T-helper 17 cell (primary cell): ENCODE measurements around the gene MEIS2. TPM values are rescaled to one million over a fixed set of nuclear protein-coding genes. Genes with fewer than 3 reads are reported as not detected.

ENCODE experiments used
- ATAC-seq: fragments of 150-1000 bp; cut with Tn5 transposase; 2 replicates; pipeline ENCODE4 v1.10.0; 2021; ENCODE audit warnings: mild to moderate bottlenecking, moderate library complexity
- DNase-seq, 3 donors: peaks; one replicate each; pipeline versions ENCODE4 v3.0.0 to v3.0.0-alpha.2; 2020 to 2021
- H3K9me3 ChIP-seq: one replicate; pipeline ENCODE4 v1.7.0; 2013; ENCODE audit warnings: low read length, mild to moderate bottlenecking; ENCODE audit not compliant: control insufficient read depth, poor library complexity, severe bottlenecking
- H3K27ac Mint-ChIP-seq: one replicate; pipeline ENCODE4 v1.8.0; 2022; ENCODE audit warnings: mild to moderate bottlenecking, moderate library complexity, mixed read lengths
- H3K27me3 Mint-ChIP-seq: one replicate; pipeline ENCODE4 v1.8.0; 2022; ENCODE audit warnings: mixed read lengths
- H3K36me3 Mint-ChIP-seq: one replicate; pipeline ENCODE4 v1.8.0; 2022; ENCODE audit warnings: low read depth, mixed read lengths
- H3K4me1 Mint-ChIP-seq: one replicate; pipeline ENCODE4 v1.8.0; 2022; ENCODE audit warnings: mild to moderate bottlenecking, mixed read lengths
- H3K4me3 Mint-ChIP-seq: one replicate; pipeline ENCODE4 v1.8.0; 2022; ENCODE audit warnings: mild to moderate bottlenecking, moderate library complexity, mixed read lengths
- total RNA-seq, 4 donors: library from RNA in 2 of 4; stranded (reverse) in 2 of 4; gene quantifications; one replicate each; pipeline ENCODE4 v1.2.3 and lab custom pipeline; 2022 to 2026

The MEIS2 gene
- total RNA-seq, 2 donors from 2014 or later: not detected

DNA sequence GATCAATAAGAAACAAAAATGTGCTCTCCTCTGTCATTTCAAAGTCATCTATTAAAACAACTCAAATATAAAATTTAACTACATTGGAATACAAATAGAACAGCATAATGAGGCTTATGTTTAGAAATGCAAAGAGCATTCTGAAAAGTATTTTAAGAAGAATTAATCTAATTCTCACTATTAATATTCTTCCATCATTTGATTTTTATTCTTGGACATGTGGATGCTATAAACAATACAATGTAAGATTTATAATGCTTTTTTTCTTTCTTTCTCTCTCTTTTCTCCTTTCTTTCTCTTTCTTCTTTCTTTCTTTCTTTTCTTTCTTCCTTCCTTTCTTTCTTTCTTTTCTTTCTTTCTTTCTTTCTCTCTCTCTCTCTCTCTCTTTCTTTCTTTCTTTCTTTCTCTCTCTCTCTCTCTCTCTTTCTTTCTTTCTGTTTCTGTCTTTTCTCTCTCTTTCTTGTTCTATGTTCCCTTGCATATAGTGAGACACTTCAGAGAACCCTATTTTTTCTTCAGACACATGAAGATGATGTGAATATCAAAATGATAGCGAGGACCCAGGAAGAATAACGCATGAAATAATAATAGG, 32.6 kb upstream of the MEIS2 start:
- ATAC-seq (no peak), DNase-seq (no peak)
- H3K36me3 Mint-ChIP-seq: no peaks in the 10 kb centered on the region
- no peak overlapping the region for H3K4me3 Mint-ChIP-seq
- no peaks in the 10 kb centered on the region for H3K4me1 Mint-ChIP-seq
- H3K27ac Mint-ChIP-seq: no peak overlapping the region
- peaks cover 37% of the 10 kb centered on the region for H3K27me3 Mint-ChIP-seq
- H3K9me3 ChIP-seq: no peaks in the 10 kb centered on the region

DNA sequence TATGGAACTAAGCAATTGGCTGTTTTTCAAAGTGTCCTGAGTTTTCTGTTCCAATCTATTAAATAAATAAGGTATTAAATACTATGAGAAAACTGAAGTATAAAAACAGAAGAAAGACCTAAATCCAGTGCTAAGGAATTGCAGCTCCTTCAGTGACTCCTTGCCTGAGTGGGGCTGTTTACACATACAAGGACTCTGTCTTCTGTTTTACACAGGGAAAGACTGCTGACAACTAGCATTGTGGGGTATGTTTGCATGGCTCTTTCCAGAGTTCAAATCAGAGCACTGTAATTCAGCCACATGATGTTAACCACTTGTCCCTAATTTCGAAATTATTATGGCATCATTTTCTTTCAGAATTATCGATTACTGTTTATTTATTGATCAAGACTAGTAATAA, 31.3 kb upstream of the MEIS2 start:
- ATAC-seq (no peak), DNase-seq (no peak)
- H3K4me3 Mint-ChIP-seq: no peak overlapping the region
- no peaks in the 10 kb centered on the region for H3K36me3 Mint-ChIP-seq
- H3K27ac Mint-ChIP-seq: no peak overlapping the region
- H3K9me3 ChIP-seq: no peaks in the 10 kb centered on the region
- peaks cover 39% of the 10 kb centered on the region for H3K27me3 Mint-ChIP-seq
- no peaks in the 10 kb centered on the region for H3K4me1 Mint-ChIP-seq

DNA sequence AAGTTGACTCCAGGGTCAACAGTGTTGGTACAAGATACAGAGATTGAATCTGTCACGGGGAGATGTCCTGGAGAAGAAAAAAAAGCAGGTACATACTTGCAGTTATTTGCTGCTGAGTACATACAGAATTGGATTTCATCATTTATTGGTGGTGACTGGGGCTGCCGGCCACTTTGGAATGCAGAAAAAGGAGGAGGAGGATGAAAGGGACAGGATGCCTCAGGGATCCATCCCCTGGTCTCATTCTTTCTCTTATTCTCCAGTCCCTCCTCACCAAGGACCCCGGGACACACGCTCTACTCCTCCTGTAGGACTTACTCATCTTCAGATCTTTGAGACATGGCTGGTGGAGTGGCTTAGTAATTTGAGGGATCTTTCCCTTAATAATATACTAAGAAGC, 30.0 kb upstream of the MEIS2 start:
- Mint-ChIP-seq H3K4me1 (no peaks in the 10 kb centered on the region), H3K27me3 (peaks cover 33% of the 10 kb centered on the region), H3K36me3 (no peaks in the 10 kb centered on the region), H3K27ac (no peak overlapping the region), H3K4me3 (no peak overlapping the region)
- no peak for DNase-seq
- no peaks in the 10 kb centered on the region for H3K9me3 ChIP-seq
- no peak for ATAC-seq

DNA sequence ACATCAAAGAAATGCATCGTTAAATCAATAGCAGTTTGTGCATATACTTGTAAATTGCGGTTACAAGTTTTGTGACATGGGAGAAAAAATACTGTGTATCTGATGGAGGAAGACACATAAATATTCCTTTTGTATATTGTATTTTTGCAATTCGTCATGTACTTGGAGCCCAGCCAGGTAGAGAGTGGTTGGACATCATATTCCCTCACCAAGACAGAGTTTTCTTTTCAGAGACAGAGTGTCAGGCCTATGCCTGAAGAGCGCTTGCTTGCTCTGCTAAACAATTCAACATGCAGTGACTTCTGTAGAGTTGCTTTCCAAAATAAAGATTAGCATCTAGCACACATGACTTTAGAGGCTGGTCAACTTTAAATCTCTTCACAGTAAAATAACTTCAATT, 24.8 kb upstream of the MEIS2 start:
- ATAC-seq: no peak
- H3K9me3 ChIP-seq: no peaks in the 10 kb centered on the region
- no peaks in the 10 kb centered on the region for H3K36me3 Mint-ChIP-seq
- H3K27ac Mint-ChIP-seq: no peak overlapping the region
- no peak for DNase-seq
- H3K4me1 Mint-ChIP-seq: no peaks in the 10 kb centered on the region
- peaks cover 28% of the 10 kb centered on the region for H3K27me3 Mint-ChIP-seq
- no peak overlapping the region for H3K4me3 Mint-ChIP-seq

DNA sequence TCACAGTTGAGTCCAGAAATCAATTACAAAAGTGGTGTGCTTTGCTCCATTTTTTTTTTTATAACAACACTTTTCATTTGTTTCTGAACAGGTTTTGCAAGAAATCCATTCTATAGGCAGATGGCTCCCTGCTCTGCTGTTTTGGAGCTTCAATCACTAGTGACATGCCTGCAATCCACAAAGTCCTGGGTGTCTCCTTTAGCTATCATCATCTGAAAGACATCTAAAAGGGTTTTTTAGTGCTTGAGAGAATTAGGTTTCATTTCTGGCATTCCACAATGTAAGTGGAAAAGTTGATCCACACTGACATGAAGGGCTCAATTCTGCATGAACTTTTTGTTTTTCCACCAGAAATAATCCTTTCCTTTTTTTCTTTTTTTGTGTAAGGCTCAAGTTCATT, 24.0 kb upstream of the MEIS2 start:
- ATAC-seq (no peak), DNase-seq (no peak)
- peaks cover 26% of the 10 kb centered on the region for H3K27me3 Mint-ChIP-seq
- no peak overlapping the region for H3K27ac Mint-ChIP-seq
- H3K36me3 Mint-ChIP-seq: no peaks in the 10 kb centered on the region
- no peak overlapping the region for H3K4me3 Mint-ChIP-seq
- no peaks in the 10 kb centered on the region for H3K4me1 Mint-ChIP-seq
- H3K9me3 ChIP-seq: no peaks in the 10 kb centered on the region

DNA sequence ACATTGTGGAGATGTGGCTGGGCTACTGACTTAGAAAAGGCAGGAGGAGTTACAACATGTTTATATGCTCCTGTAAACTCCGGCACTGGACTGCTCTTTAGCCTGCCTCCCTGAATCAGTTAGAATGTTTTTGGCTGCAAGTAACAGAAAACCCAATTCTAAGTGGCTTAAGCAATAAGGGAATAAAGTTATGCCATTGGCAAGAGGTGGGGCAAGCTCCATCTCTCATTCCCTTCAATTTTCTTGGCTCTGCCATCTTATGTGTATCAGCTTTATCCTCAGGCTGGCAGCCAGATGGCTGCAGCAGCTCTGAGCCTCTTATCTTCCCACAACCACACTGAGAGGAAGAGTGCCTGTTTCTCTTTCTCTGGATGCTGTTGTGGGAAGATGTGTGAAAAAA, 22.4 kb upstream of the MEIS2 start:
- DNase-seq (no peak), ATAC-seq (no peak)
- H3K36me3 Mint-ChIP-seq: no peaks in the 10 kb centered on the region
- H3K4me1 Mint-ChIP-seq: no peaks in the 10 kb centered on the region
- peaks cover 16% of the 10 kb centered on the region for H3K27me3 Mint-ChIP-seq
- H3K4me3 Mint-ChIP-seq: no peak overlapping the region
- no peak overlapping the region for H3K27ac Mint-ChIP-seq
- no peaks in the 10 kb centered on the region for H3K9me3 ChIP-seq

DNA sequence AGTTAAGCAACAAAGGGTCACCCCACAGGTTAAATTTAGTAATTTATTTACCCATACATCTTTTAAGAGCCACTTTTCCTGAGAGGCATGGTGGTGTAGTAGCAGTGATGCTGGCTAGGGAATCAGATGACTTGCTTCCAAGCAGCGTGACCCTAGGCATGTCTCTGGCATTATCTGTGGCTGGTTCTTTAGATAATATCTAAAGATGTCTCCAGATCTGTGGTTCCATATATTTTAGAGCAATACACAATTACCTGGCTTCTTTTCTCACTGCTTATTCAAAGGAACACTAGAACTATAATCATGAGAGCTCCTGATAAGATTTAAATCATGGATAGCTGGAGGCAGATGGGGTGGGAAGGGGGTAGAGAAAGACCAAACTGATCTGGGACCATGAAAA, 21.1 kb upstream of the MEIS2 start:
- no peaks in the 10 kb centered on the region for H3K9me3 ChIP-seq
- no peak overlapping the region for H3K27ac Mint-ChIP-seq
- H3K4me3 Mint-ChIP-seq: no peak overlapping the region
- H3K4me1 Mint-ChIP-seq: no peaks in the 10 kb centered on the region
- DNase-seq (no peak), ATAC-seq (no peak)
- peaks cover 16% of the 10 kb centered on the region for H3K27me3 Mint-ChIP-seq
- no peaks in the 10 kb centered on the region for H3K36me3 Mint-ChIP-seq

DNA sequence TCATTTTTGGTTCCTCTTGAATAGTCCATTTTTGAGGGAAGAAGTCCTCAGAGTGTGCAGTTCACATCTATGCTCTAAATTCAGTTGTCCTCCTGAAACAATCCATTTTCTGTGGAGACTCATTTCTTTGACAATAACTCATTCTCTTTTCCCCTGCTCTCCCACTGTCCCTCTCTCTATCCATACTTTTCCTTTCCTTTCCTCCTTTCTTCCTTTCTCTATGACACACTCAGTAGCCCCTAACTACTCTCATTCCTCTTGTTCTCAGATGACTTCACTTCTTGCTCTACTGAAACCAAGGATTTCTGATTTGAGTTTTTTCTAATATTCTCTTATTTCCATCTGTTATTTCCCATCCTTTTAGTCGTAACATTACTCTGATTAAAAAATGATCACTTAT, 16.7 kb upstream of the MEIS2 start:
- H3K9me3 ChIP-seq: no peaks in the 10 kb centered on the region
- Mint-ChIP-seq H3K4me3 (no peak overlapping the region), H3K4me1 (no peaks in the 10 kb centered on the region), H3K36me3 (no peaks in the 10 kb centered on the region), H3K27me3 (peaks cover 17% of the 10 kb centered on the region), H3K27ac (no peak overlapping the region)
- no peak for DNase-seq
- no peak for ATAC-seq

DNA sequence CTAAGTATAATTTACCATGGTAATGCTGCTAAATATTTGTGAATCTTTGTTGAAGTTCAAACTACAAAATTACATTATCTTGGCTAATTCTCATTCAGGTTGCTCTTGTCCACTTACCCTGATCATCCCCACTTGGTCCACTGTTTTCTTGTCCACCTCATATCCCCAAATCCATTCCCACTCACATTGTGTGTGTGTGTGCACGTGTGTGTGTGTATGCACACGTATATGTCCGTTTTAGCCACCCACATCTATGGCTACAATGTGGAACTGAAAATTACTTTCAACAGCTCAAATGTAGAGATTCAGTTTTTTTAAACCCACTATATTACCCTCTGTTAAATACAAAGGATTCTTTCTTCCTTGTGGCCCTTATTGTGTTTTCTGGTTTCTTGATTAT, 15.2 kb upstream of the MEIS2 start:
- no peaks in the 10 kb centered on the region for H3K9me3 ChIP-seq
- peaks cover 26% of the 10 kb centered on the region for H3K27me3 Mint-ChIP-seq
- peaks cover 7% of the 10 kb centered on the region for H3K36me3 Mint-ChIP-seq
- no peaks in the 10 kb centered on the region for H3K4me1 Mint-ChIP-seq
- ATAC-seq (no peak), DNase-seq (no peak)
- no peak overlapping the region for H3K4me3 Mint-ChIP-seq
- H3K27ac Mint-ChIP-seq: no peak overlapping the region

DNA sequence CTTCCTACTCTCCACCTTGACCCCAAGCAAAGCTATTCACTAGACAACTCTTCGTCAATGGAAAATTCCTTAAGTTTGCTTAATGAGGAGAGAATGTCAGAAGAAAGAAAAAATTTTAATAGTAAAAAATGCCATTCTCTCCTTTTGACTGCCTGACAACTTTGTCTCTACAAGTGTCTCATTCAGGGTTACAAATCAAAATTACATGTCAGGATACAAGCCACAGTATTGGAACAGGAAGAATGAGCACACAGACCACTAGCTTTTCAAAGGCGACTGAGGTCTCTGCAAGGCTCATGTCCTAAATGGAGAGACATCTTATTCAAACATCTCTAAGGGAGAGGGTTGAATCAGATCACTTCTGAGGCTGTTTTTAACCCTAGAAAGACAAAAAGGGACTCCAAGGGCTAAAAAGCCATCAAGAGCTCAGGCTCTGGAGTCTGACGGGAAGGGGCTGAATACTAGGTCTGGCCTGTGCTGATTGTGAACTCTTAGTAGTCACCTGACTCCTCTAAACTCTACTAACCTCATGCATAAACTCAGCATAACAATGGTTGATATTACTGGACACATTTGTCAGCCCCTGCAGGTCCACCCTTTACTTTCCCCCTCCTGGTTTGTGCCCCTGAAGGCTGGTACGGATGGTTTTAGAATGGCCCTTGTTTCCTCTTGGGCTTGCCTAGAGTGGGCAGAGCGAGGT, 12.8 kb upstream of the MEIS2 start:
- DNase-seq (no peak), ATAC-seq (no peak)
- Mint-ChIP-seq H3K27ac (no peak overlapping the region), H3K4me3 (no peak overlapping the region), H3K36me3 (peaks cover 7% of the 10 kb centered on the region), H3K27me3 (peaks cover 45% of the 10 kb centered on the region), H3K4me1 (peaks cover 3% of the 10 kb centered on the region)
- H3K9me3 ChIP-seq: peaks cover 3% of the 10 kb centered on the region

DNA sequence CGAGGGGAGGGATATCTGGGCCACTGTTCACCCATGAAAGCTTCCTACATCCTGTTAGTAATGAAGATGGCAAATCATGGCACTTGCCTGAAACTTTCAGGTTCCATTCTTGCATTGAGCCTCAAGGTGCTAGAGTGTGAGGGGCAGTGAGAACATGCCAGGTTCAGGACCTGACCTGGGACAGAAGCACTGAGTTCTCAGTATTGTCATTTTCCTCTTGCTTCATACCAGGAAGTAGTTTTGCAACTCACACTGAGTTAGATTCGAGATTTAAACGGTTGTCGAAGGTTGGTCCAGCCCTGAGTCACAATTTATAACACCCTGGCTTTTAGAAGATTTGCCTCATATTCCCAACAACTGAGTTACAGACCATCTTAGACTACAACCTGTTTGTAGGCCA, 11.8 kb upstream of the MEIS2 start:
- Mint-ChIP-seq H3K4me1 (peaks cover 3% of the 10 kb centered on the region), H3K27ac (no peak overlapping the region), H3K36me3 (peaks cover 7% of the 10 kb centered on the region), H3K27me3 (peaks cover 54% of the 10 kb centered on the region), H3K4me3 (no peak overlapping the region)
- H3K9me3 ChIP-seq: peaks cover 3% of the 10 kb centered on the region
- no peak for DNase-seq
- ATAC-seq: no peak

DNA sequence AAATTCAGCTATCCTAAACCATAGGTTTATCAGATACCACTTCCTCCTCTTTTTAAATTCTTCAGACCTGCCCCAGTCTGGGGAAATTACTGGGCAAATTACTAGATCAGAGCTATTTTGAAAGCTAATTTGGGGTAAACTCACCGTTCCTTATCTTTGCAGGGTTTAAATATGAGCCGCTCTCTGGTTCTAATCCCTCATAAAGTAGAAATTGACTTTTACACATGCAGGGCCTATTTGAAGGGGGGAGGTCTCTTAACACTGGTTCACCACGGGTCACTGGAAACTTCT, 11.0 kb upstream of the MEIS2 start:
- H3K9me3 ChIP-seq: peaks cover 3% of the 10 kb centered on the region
- Mint-ChIP-seq H3K4me3 (no peak overlapping the region), H3K27ac (no peak overlapping the region), H3K27me3 (peaks cover 59% of the 10 kb centered on the region), H3K4me1 (peaks cover 3% of the 10 kb centered on the region), H3K36me3 (peaks cover 9% of the 10 kb centered on the region)
- no peak for ATAC-seq
- no peak for DNase-seq

DNA sequence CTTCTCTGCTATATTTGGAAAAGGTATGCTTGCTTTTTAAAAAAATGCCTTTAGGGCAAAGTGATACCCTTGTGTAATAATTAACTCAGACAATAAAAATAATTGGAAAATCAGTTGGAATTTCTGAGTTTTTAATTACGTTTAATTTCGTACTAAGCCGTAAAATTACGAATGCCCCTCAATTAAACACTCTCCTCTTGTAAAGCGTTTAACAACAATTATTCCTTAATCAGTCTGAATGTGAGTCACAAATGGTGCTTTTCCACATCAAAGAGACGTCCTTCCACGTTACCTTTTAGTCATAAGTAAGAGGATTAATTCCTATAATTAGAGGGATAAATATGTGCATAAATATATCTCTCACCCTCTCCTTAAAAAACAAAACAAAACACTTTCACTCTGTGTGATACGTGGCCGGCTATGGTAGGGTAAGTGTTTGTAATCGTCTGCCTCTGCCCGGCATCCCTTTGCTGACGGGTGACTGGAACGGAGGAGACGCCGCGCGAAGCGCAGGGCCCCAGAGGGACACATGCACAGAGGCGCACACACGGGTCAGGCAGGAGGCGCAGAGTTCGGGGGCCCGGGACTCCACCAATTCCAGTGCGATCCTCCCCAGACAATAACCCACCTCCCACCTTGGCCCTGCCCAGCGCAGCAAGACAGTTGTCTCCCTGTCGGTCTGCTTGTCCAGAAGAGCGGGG, 9.7 kb upstream of the MEIS2 start:
- no peak for DNase-seq
- peak overlapping the region; percentile 28 for H3K4me3 Mint-ChIP-seq
- H3K4me1 Mint-ChIP-seq: peaks cover 3% of the 10 kb centered on the region
- no peak for ATAC-seq
- H3K27me3 Mint-ChIP-seq: peaks cover 70% of the 10 kb centered on the region
- no peak overlapping the region for H3K27ac Mint-ChIP-seq
- peaks cover 9% of the 10 kb centered on the region for H3K36me3 Mint-ChIP-seq
- H3K9me3 ChIP-seq: peaks cover 3% of the 10 kb centered on the region
